ENCODE data around the gene COX5B. TPM values are rescaled to one million over a fixed set of nuclear protein-coding genes. Genes with fewer than 3 reads are reported as not detected.

COX5B gene
- 158 and 192 TPM in 2 replicates for total RNA-seq

GRCh38 chr2:97645695-97646629 lies at the start of gene COX5B:
Gene COX5B (plus strand): TSS chr2:97646062. CDS start chr2:97646087, 25 bp downstream.

GRCh38 chr2:97663962-97664635 lies 18.2 kb downstream of the COX5B start, which contains the start of gene ACTR1B:
Gene ACTR1B (minus strand): TSS chr2:97664044. CDS start chr2:97663890, 154 bp downstream.

GRCh38 chr2:97669448-97669847 lies 23.6 kb downstream of the COX5B start, which contains the start of gene C2orf92:
Gene C2orf92 (plus strand): TSS chr2:97669713. CDS start chr2:97669789, 76 bp downstream.

Small RNAs within 50 kb of the gene (small RNA-seq; reads per million reads assigned to genes)
- not detected for gene RNU4-8P

Other genes starting within 250 kb of the COX5B start
- gene ANKRD36B, start 56.2 kb upstream of the COX5B start, total RNA-seq = 111 and 222 TPM in 2 replicates
- gene ACTR1B, start 18.0 kb downstream of the COX5B start, total RNA-seq = 36.0 and 41.9 TPM in 2 replicates
- gene C2orf92, start 23.7 kb downstream of the COX5B start, total RNA-seq = 3.5 and 4.9 TPM in 2 replicates
- under 0.01 TPM in 1 of 2 replicates, not detected in the other for gene ZAP70, start 67.5 kb downstream of the COX5B start, total RNA-seq